H1 (cell line): ENCODE measurements around the gene GXYLT2. TPM values are rescaled to one million over a fixed set of nuclear protein-coding genes. Genes with fewer than 3 reads are reported as not detected.

Experiments used
- CHD7 ChIP-seq: fragments of 300-600 bp; sonication (generic); IDR thresholded peaks from 2 replicates; pipeline ENCODE4 v1.7.1; 2012; ENCODE audit warnings: low read length, moderate library complexity, mild to moderate bottlenecking, inconsistent platforms; ENCODE audit not compliant: insufficient replicate concordance
- CTBP2 ChIP-seq: IDR thresholded peaks from 2 replicates; pipeline ENCODE4 v1.7.0; 2011; ENCODE audit warnings: borderline replicate concordance, mild to moderate bottlenecking, moderate library complexity, mixed read lengths, low read length; ENCODE audit not compliant: insufficient read depth, insufficient read length
- JUN ChIP-seq: IDR thresholded peaks from 2 replicates; pipeline ENCODE4 v1.6.1; 2011; ENCODE audit warnings: low read depth, mild to moderate bottlenecking, improper control_type of control experiment, low read length
- JUND ChIP-seq: IDR thresholded peaks from 2 replicates; pipeline ENCODE4 v1.6.1; 2011; ENCODE audit warnings: mild to moderate bottlenecking, improper control_type of control experiment, low read length
- RFX5 ChIP-seq: IDR thresholded peaks from 2 replicates; pipeline ENCODE4 v1.6.1; 2011; ENCODE audit warnings: low read depth, low read length, improper control_type of control experiment, borderline replicate concordance
- SIX5 ChIP-seq: IDR thresholded peaks from 2 replicates; pipeline ENCODE4 v1.6.1; 2011; ENCODE audit warnings: mild to moderate bottlenecking, low read depth, low read length
- polyA plus RNA-seq, 7 experiments: library from polyadenylated mRNA; depleted of rRNA in 3 of 7; stranded (reverse) in 5 of 7; unstranded in 2 of 7; fragments of >200 nt in 5 of 7; fragments of 200-250 nt in 2 of 7; gene quantifications; 1 replicate in 5 of 7; 2 replicates in 1 of 7; 4 replicates in 1 of 7; pipeline versions ENCODE4 v1.2.1 to v1.2.3, GENCODE V29; 2011 to 2013; ENCODE audit warnings: missing spikeins in 2 of 7, mixed read lengths in 2 of 7
- total RNA-seq: library from RNA; stranded (reverse); fragmentation: NEBNext Ultra II Directional; extraction: Animal tissue kit (Norgen Biotek cat#: 25700); gene quantifications from 2 replicates; pipeline ENCODE4 v1.2.1, GENCODE V29; 2021

Gene GXYLT2
- total and polyA plus RNA-seq, 2 of the 8 experiments (the other 6 are each of a cell fraction or from before 2014, with no cell fraction given) = 1.8 to 5.6 TPM

GRCh38 chr3:72904163-72904562 is 16.3 kb downstream of the GXYLT2 start (continued):
- TF ChIP-seq CHD7 (no peak), JUN (no peak), CTBP2 (no peak), SIX5 (no peak), JUND (no peak), RFX5 (no peak)
- TF ChIP-seq, all 59 proteins: peak for 0
